Naive thymus-derived CD4-positive, alpha-beta T cell (primary cell): Measurements from ENCODE around the gene INTS4. TPM values are rescaled to one million over a fixed set of nuclear protein-coding genes. Genes with fewer than 3 reads are reported as not detected.
"Not testable (repeated sequence)": the region's sequence is repeated elsewhere in the genome, so short reads cannot be mapped to it uniquely, and the experiment has no call there.

Experiments
- ATAC-seq: fragments of 150-1000 bp; cut with Tn5 transposase; 2 replicates; pipeline ENCODE4 v1.10.0; 2021; ENCODE audit warnings: mild to moderate bottlenecking, moderate library complexity
- CTCF ChIA-PET: fragments of 350-600 bp; sonication (Branson Sonifier 250); formaldehyde crosslinking; loops from one replicate; lab custom pipeline; 2021; ENCODE audit warnings: antibody characterized with exemption; lab: Charles Lee
- POLR2A ChIA-PET: fragments of 350-600 bp; sonication (Branson Sonifier 250); formaldehyde crosslinking; loops from one replicate; lab custom pipeline; 2021; ENCODE audit warnings: antibody characterized with exemption, inconsistent platforms; lab: Charles Lee
- DNase-seq, 9 donors: peaks; one replicate each; pipeline versions ENCODE4 v3.0.0 to v3.0.0-alpha.2; 2020 to 2022; ENCODE audit warnings: mixed read lengths in 1 of 9
- H3K27ac ChIP-seq: one replicate; pipeline ENCODE4 v1.7.0; 2013; ENCODE audit warnings: mild to moderate bottlenecking, low read depth, low read length, moderate library complexity
- H3K27me3 ChIP-seq, 2 donors: one replicate each; pipeline ENCODE4 v1.7.0; 2013; ENCODE audit warnings: low read length in 2 of 2, mild to moderate bottlenecking in 2 of 2, moderate library complexity in 2 of 2; ENCODE audit not compliant: control insufficient read depth in 2 of 2, insufficient read depth in 2 of 2
- H3K36me3 ChIP-seq, 3 experiments: 1 replicate in 2 of 3; 2 replicates in 1 of 3; pipeline ENCODE4 v1.7.0; 2013; ENCODE audit warnings: low read length in 3 of 3, mild to moderate bottlenecking in 3 of 3, moderate library complexity in 1 of 3; ENCODE audit not compliant: insufficient read depth in 3 of 3, control insufficient read depth in 2 of 3
- H3K4me1 ChIP-seq, 2 donors: one replicate each; pipeline ENCODE4 v1.7.0; 2013; ENCODE audit warnings: low read length in 2 of 2, mild to moderate bottlenecking in 2 of 2, moderate library complexity in 1 of 2; ENCODE audit not compliant: control insufficient read depth in 2 of 2, insufficient read depth in 2 of 2
- H3K4me3 ChIP-seq: 2 replicates; pipeline ENCODE4 v1.7.0; 2013; ENCODE audit warnings: mild to moderate bottlenecking, low read length
- H3K9me3 ChIP-seq, 3 experiments: 1 replicate in 2 of 3; 2 replicates in 1 of 3; pipeline ENCODE4 v1.7.0; 2013; ENCODE audit warnings: low read length in 3 of 3; ENCODE audit not compliant: control insufficient read depth in 2 of 3
- H3K27ac Mint-ChIP-seq, 9 donors: one replicate each; pipeline ENCODE4 v1.8.0; 2020 to 2022; ENCODE audit warnings: mixed read lengths in 9 of 9, mild to moderate bottlenecking in 8 of 9, moderate library complexity in 5 of 9, inconsistent platforms in 2 of 9
- H3K27me3 Mint-ChIP-seq, 5 donors: one replicate each; pipeline ENCODE4 v1.8.0; 2021 to 2022; ENCODE audit warnings: mixed read lengths in 5 of 5, mild to moderate bottlenecking in 1 of 5
- H3K36me3 Mint-ChIP-seq, 5 donors: one replicate each; pipeline ENCODE4 v1.8.0; 2020 to 2022; ENCODE audit warnings: mixed read lengths in 5 of 5, mild to moderate bottlenecking in 3 of 5, inconsistent platforms in 1 of 5
- H3K4me1 Mint-ChIP-seq, 7 donors: one replicate each; pipeline ENCODE4 v1.8.0; 2020 to 2022; ENCODE audit warnings: mixed read lengths in 7 of 7, mild to moderate bottlenecking in 3 of 7, inconsistent platforms in 1 of 7
- H3K4me3 Mint-ChIP-seq, 10 donors: one replicate each; pipeline ENCODE4 v1.8.0; 2020 to 2022; ENCODE audit warnings: mild to moderate bottlenecking in 10 of 10, mixed read lengths in 10 of 10, moderate library complexity in 6 of 10, inconsistent platforms in 2 of 10
- H3K9me3 Mint-ChIP-seq, 11 donors: one replicate each; pipeline ENCODE4 v1.8.0; 2020 to 2022; ENCODE audit warnings: mixed read lengths in 11 of 11, mild to moderate bottlenecking in 4 of 11, inconsistent platforms in 1 of 11, moderate library complexity in 1 of 11
- intact Hi-C, 2 donors: fragments of 100-400 bp; cut with micrococcal nuclease; formaldehyde crosslinking; loops; one replicate each; pipeline ENCODE4 v1.15.1; 2023
- polyA plus RNA-seq, 2 donors: library from polyadenylated mRNA; unstranded; fragments of 300-500 nt; fragmentation: Illumina TruSeq; gene quantifications; one replicate each; pipeline ENCODE4 v1.2.3, GENCODE V29; 2021
- total RNA-seq, 6 experiments: library from RNA in 5 of 6; stranded (reverse) in 5 of 6; gene quantifications; 1 replicate in 5 of 6; 2 replicates in 1 of 6; pipeline ENCODE4 v1.2.3 and lab custom pipeline; 2021 to 2026

The INTS4 gene
- total and polyA plus RNA-seq, 7 experiments from 2014 or later = 40.9 to 87.0 (median 61.6) TPM

GRCh38 chr11:77866336-77866735 lies 128.1 kb downstream of the INTS4 start:
- Mint-ChIP-seq H3K36me3 (peaks cover 0 to 44% (median 19%) of the 10 kb centered on the region in 5 donors), H3K4me3 (no peak overlapping the region), H3K27me3 (no peaks in the 10 kb centered on the region), H3K27ac (peak overlapping the region in 3 of 9 donors; percentile 5 to 74 (median 68)), H3K4me1 (peaks cover 0 to 5% (median 0%) of the 10 kb centered on the region in 7 donors), H3K9me3 (no peaks in the 10 kb centered on the region)
- DNase-seq (no peak), ATAC-seq (no peak)
- ChIA-PET CTCF (no interaction called here), POLR2A (no interaction called here)
- Histone ChIP-seq H3K4me3 (no peak overlapping the region), H3K27me3 (no peaks in the 10 kb centered on the region), H3K9me3 (no peaks in the 10 kb centered on the region), H3K27ac (no peak overlapping the region), H3K36me3 (no peaks in the 10 kb centered on the region), H3K4me1 (no peaks in the 10 kb centered on the region)
- intact Hi-C loops = loop anchor here in 1 of 2 donors (5.0 kb wide), 1 partner anchor 89 kb away; no protein-coding TSS in a partner anchor

- intact Hi-C loops = loop anchor here in 1 of 2 donors (5.0 kb wide), 1 partner anchor 89 kb away; no protein-coding TSS in a partner anchor
- ATAC-seq (no peak), DNase-seq (no peak)
- Histone ChIP-seq H3K4me3 (no peak overlapping the region), H3K27me3 (no peaks in the 10 kb centered on the region), H3K4me1 (no peaks in the 10 kb centered on the region), H3K36me3 (no peaks in the 10 kb centered on the region), H3K27ac (no peak overlapping the region), H3K9me3 (no peaks in the 10 kb centered on the region)
- peaks cover 0 to 5% (median 0%) of the 10 kb centered on the region in 7 donors for H3K4me1 Mint-ChIP-seq
- peak overlapping the region in 3 of 9 donors; percentile 5 to 68 (median 20) for H3K27ac Mint-ChIP-seq
- peaks cover 0 to 43% (median 18%) of the 10 kb centered on the region in 5 donors for H3K36me3 Mint-ChIP-seq
- no peak overlapping the region for H3K4me3 Mint-ChIP-seq
- ChIA-PET POLR2A (no interaction called here), CTCF (no interaction called here)
- no peaks in the 10 kb centered on the region for H3K9me3 Mint-ChIP-seq
- H3K27me3 Mint-ChIP-seq = no peaks in the 10 kb centered on the region
Measured at GRCh38 chr11:77865805-77866204, 128.7 kb downstream of the INTS4 start.

- CTCF ChIA-PET, ATAC-seq, H3K4me1 Mint-ChIP-seq, POLR2A ChIA-PET, H3K9me3 Mint-ChIP-seq, H3K4me3 Mint-ChIP-seq, intact Hi-C loops, H3K4me1 ChIP-seq, H3K27ac Mint-ChIP-seq, H3K4me3 ChIP-seq, H3K36me3 ChIP-seq, H3K9me3 ChIP-seq, H3K27me3 ChIP-seq, DNase-seq, H3K27me3 Mint-ChIP-seq, H3K27ac ChIP-seq: not testable (repeated sequence)
- peaks cover 1 to 31% (median 13%) of the 10 kb centered on the region in 5 donors for H3K36me3 Mint-ChIP-seq
Measured at GRCh38 chr11:77861444-77861843, 133.0 kb downstream of the INTS4 start.

GRCh38 chr11:77857906-77858457 lies 136.5 kb downstream of the INTS4 start:
- H3K9me3 ChIP-seq, H3K27me3 ChIP-seq, DNase-seq, H3K4me1 Mint-ChIP-seq, ATAC-seq, intact Hi-C loops, H3K4me1 ChIP-seq, H3K27ac Mint-ChIP-seq, H3K27ac ChIP-seq, H3K4me3 ChIP-seq, CTCF ChIA-PET, H3K4me3 Mint-ChIP-seq, H3K27me3 Mint-ChIP-seq: not testable (repeated sequence)
- H3K36me3 Mint-ChIP-seq = peaks cover 6 to 59% (median 35%) of the 10 kb centered on the region in 5 donors
- H3K9me3 Mint-ChIP-seq = peaks cover 3 to 32% (median 16%) of the 10 kb centered on the region in 11 donors
- peaks cover 0 to 23% (median 0%) of the 10 kb centered on the region in 3 experiments for H3K36me3 ChIP-seq
- POLR2A ChIA-PET = interaction anchor here (1.1 kb wide), 1 partner anchor 19 kb away, joined by 3 read pairs; no protein-coding TSS in a partner anchor

GRCh38 chr11:77854838-77855237 lies 139.6 kb downstream of the INTS4 start:
- peaks cover 0 to 9% (median 5%) of the 10 kb centered on the region in 3 experiments for H3K9me3 ChIP-seq
- no peaks in the 10 kb centered on the region for H3K27me3 Mint-ChIP-seq
- H3K4me3 Mint-ChIP-seq = no peak overlapping the region
- ChIA-PET CTCF (no interaction called here), POLR2A (no interaction called here)
- peaks cover 0 to 4% (median 0%) of the 10 kb centered on the region in 7 donors for H3K4me1 Mint-ChIP-seq
- H3K27me3 ChIP-seq = no peaks in the 10 kb centered on the region
- H3K36me3 Mint-ChIP-seq = peaks cover 13 to 66% (median 48%) of the 10 kb centered on the region in 5 donors
- DNase-seq = no peak
- H3K36me3 ChIP-seq = peaks cover 0 to 29% (median 0%) of the 10 kb centered on the region in 3 experiments
- no peaks in the 10 kb centered on the region for H3K4me1 ChIP-seq
- H3K27ac ChIP-seq = no peak overlapping the region
- intact Hi-C loops = no loop called here
- H3K9me3 Mint-ChIP-seq = peaks cover 3 to 33% (median 16%) of the 10 kb centered on the region in 11 donors
- H3K27ac Mint-ChIP-seq = no peak overlapping the region
- ATAC-seq = no peak
- no peak overlapping the region for H3K4me3 ChIP-seq

GRCh38 chr11:77851503-77851902 lies 143.0 kb downstream of the INTS4 start:
- CTCF ChIA-PET = no interaction called here
- intact Hi-C loops = no loop called here
- H3K36me3 Mint-ChIP-seq = peaks cover 17 to 80% (median 54%) of the 10 kb centered on the region in 5 donors

More at GRCh38 chr11:77851503-77851902, 143.0 kb downstream of the INTS4 start:
- H3K27me3 ChIP-seq = no peaks in the 10 kb centered on the region
- Mint-ChIP-seq H3K4me3 (no peak overlapping the region), H3K4me1 (peaks cover 0 to 4% (median 0%) of the 10 kb centered on the region in 7 donors), H3K9me3 (peaks cover 3 to 40% (median 14%) of the 10 kb centered on the region in 11 donors), H3K27ac (no peak overlapping the region), H3K27me3 (no peaks in the 10 kb centered on the region)
- peaks cover 0 to 9% (median 5%) of the 10 kb centered on the region in 3 experiments for H3K9me3 ChIP-seq
- H3K4me1 ChIP-seq = no peaks in the 10 kb centered on the region
- peaks cover 0 to 25% (median 0%) of the 10 kb centered on the region in 3 experiments for H3K36me3 ChIP-seq
- H3K27ac ChIP-seq = no peak overlapping the region
- ATAC-seq (no peak), DNase-seq (no peak)
- no peak overlapping the region for H3K4me3 ChIP-seq
- POLR2A ChIA-PET = no interaction called here
